Upper lobe of left lung (tissue), 4 donors: Measurements from ENCODE around the gene LUZP1.

ENCODE experiments used
- POLR2A ChIP-seq, 4 donors: fragments of 450-650 bp; IDR thresholded peaks; one replicate each; pipeline ENCODE4 v1.5.1; 2016 to 2017; ENCODE audit warnings: antibody characterized with exemption in 4 of 4, mild to moderate bottlenecking in 2 of 4
- POLR2AphosphoS5 ChIP-seq, 2 donors: sonication (generic); formaldehyde crosslinking; IDR thresholded peaks; one replicate each; pipeline ENCODE4 v1.5.1; 2017; ENCODE audit warnings: antibody characterized with exemption in 2 of 2
- TF ChIP-seq, protein P1 (sequence below), 6 experiments: fragments of 450-650 bp in 4 of 6; fragments of 200-600 bp in 2 of 6; sonication (generic) in 2 of 6; IDR thresholded peaks; one replicate each; pipeline ENCODE4 v1.5.1; 2016 to 2019; ENCODE audit warnings: antibody characterized with exemption in 6 of 6

DNA sequence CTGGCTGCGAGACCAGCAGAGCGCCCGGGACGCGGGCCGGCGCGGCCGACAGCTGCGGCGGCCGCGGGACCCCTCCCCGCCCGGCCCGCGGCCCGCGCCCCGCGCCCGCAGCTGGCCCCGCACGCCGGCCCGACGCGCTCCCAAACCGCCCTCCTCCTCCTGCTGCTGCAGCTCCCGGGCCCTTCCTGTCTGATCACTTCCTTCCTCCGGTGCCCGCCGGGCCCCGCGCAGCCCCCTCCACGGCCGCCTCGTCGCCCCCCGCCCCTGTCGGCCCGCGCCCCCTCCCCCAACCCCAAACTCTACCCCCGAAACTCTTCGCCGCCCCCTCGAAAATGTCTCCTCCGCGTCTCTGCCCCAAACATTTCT is 594 bp downstream of the LUZP1 start:
- TF ChIP-seq, protein P1, sequence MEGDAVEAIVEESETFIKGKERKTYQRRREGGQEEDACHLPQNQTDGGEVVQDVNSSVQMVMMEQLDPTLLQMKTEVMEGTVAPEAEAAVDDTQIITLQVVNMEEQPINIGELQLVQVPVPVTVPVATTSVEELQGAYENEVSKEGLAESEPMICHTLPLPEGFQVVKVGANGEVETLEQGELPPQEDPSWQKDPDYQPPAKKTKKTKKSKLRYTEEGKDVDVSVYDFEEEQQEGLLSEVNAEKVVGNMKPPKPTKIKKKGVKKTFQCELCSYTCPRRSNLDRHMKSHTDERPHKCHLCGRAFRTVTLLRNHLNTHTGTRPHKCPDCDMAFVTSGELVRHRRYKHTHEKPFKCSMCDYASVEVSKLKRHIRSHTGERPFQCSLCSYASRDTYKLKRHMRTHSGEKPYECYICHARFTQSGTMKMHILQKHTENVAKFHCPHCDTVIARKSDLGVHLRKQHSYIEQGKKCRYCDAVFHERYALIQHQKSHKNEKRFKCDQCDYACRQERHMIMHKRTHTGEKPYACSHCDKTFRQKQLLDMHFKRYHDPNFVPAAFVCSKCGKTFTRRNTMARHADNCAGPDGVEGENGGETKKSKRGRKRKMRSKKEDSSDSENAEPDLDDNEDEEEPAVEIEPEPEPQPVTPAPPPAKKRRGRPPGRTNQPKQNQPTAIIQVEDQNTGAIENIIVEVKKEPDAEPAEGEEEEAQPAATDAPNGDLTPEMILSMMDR (IDR thresholded peaks at IDR 0.05), result no peak
- TF ChIP-seq POLR2AphosphoS5 (IDR thresholded peaks at IDR 0.05) (no peak), POLR2A (IDR thresholded peaks at IDR 0.05) (no peak)
